A549 treated with Mapracorat at 1 μM for 4 hours (cell line): Measurements from ENCODE around the gene CLEC4C. TPM values are rescaled to one million over a fixed set of nuclear protein-coding genes. Genes with fewer than 3 reads are reported as not detected.

Experiments
- total RNA-seq: library from RNA; stranded (reverse); fragments of 200-300 nt; extraction: Qiagen RNA extraction; gene quantifications from 5 replicates; pipeline ENCODE4 v1.2.3, GENCODE V29; 2022

CLEC4C gene
- total RNA-seq: not detected in 5 replicates

GRCh38 chr12:7747246-7747645, at the start of gene CLEC4C:
Gene CLEC4C (minus strand): TSS chr12:7747375. CDS start chr12:7747348, 27 bp downstream.

GRCh38 chr12:7788884-7789528, 41.8 kb upstream of the CLEC4C start, which contains the start of gene NANOG:
Gene NANOG (plus strand): TSS chr12:7789402. CDS start chr12:7789615, 213 bp downstream.

GRCh38 chr12:7711133-7711532, 36.0 kb downstream of the CLEC4C start, which contains the start of gene DPPA3:
Gene DPPA3 (plus strand): TSS chr12:7711433. CDS start chr12:7711571, 138 bp downstream.

GRCh38 chr12:7695566-7696197, 51.5 kb downstream of the CLEC4C start, which contains the start of gene GDF3:
Gene GDF3 (minus strand): TSS chr12:7695775. CDS start chr12:7695728, 47 bp downstream.

Other genes with a start within 250 kb of the CLEC4C start
- 0.09 TPM in 1 of 5 replicates, not detected in the others for gene CD163, start 243.6 kb downstream of the CLEC4C start, total RNA-seq
- gene APOBEC1, start 81.5 kb downstream of the CLEC4C start, total RNA-seq: not detected in 5 replicates
- not detected in 5 replicates for gene GDF3, start 51.6 kb downstream of the CLEC4C start, total RNA-seq
- gene DPPA3, start 35.9 kb downstream of the CLEC4C start, total RNA-seq: not detected in 5 replicates
- gene NANOGNB, start 17.8 kb upstream of the CLEC4C start, total RNA-seq: not detected in 5 replicates
- not detected in 5 replicates for gene NANOG, start 42.0 kb upstream of the CLEC4C start, total RNA-seq
- 0.07 to 0.36 TPM (median 0.14 TPM) in 5 replicates for gene SLC2A14, start 125.5 kb upstream of the CLEC4C start, total RNA-seq
- gene SLC2A3, start 188.8 kb upstream of the CLEC4C start, total RNA-seq: 3.8 to 4.8 TPM (median 4.5 TPM) in 5 replicates